Measurements from ENCODE around the gene PON3. TPM values are rescaled to one million over a fixed set of nuclear protein-coding genes. Genes with fewer than 3 reads are reported as not detected.

PON3 gene
- total RNA-seq, 1 experiment from 2014 or later = 15.0 TPM

- Mint-ChIP-seq H3K27ac (ENCODE audit: unreplicated experiment) (no peak overlapping the region), H3K36me3 (ENCODE audit: insufficient read depth, unreplicated experiment) (no peaks in the 10 kb centered on the region), H3K27me3 (ENCODE audit: insufficient read depth, unreplicated experiment) (no peaks in the 10 kb centered on the region), H3K4me3 (ENCODE audit: unreplicated experiment) (no peak overlapping the region), H3K9me3 (ENCODE audit: unreplicated experiment) (peaks cover 9% of the 10 kb centered on the region), H3K4me1 (ENCODE audit: low read depth, unreplicated experiment) (no peaks in the 10 kb centered on the region)
- peaks cover 3% of the 10 kb centered on the region; the same call in 1 of the 2 replicates for H3K9me3 ChIP-seq
- intact Hi-C loops (cut with micrococcal nuclease; ENCODE audit: unreplicated experiment) = no loop called here
- ChIA-PET POLR2A (no interaction called here), CTCF (no interaction called here)
- no peak for TF ChIP-seq CTCF (IDR thresholded peaks at IDR 0.05; ENCODE audit: insufficient read depth in 1 of 2, low read depth in 1 of 2, low read length in 1 of 2, severe bottlenecking in 1 of 2, unreplicated experiment in 1 of 2)
- no peak overlapping the region for H3K4me3 ChIP-seq (ENCODE audit: low read depth, low read length)
- DNase-seq = no peak
- no peaks in the 10 kb centered on the region for H3K27me3 ChIP-seq (replicated peaks; ENCODE audit: control insufficient read depth, insufficient read depth, low read length)
- H3K4me1 ChIP-seq = no peaks in the 10 kb centered on the region
- no peaks in the 10 kb centered on the region; the same call in 1 of the 2 replicates for H3K36me3 ChIP-seq (ENCODE audit: control insufficient read depth, insufficient read depth, low read length)
- BruUV-seq (replicated peaks) = no TSS peak
Observed at GRCh38 chr7:95376632-95377400, 19.4 kb downstream of the PON3 start.

GRCh38 chr7:95375591-95376257 lies 20.5 kb downstream of the PON3 start:
- Mint-ChIP-seq H3K4me1 (ENCODE audit: low read depth, unreplicated experiment) (no peaks in the 10 kb centered on the region), H3K36me3 (ENCODE audit: insufficient read depth, unreplicated experiment) (no peaks in the 10 kb centered on the region), H3K4me3 (ENCODE audit: unreplicated experiment) (no peak overlapping the region), H3K9me3 (ENCODE audit: unreplicated experiment) (peaks cover 9% of the 10 kb centered on the region), H3K27ac (ENCODE audit: unreplicated experiment) (no peak overlapping the region), H3K27me3 (ENCODE audit: insufficient read depth, unreplicated experiment) (no peaks in the 10 kb centered on the region)
- CTCF ChIA-PET = no interaction called here
- POLR2A ChIA-PET = no interaction called here
- H3K4me3 ChIP-seq (ENCODE audit: low read depth, low read length) = no peak overlapping the region
- no peaks in the 10 kb centered on the region; the same call in 1 of the 2 replicates for H3K36me3 ChIP-seq (ENCODE audit: control insufficient read depth, insufficient read depth, low read length)
- intact Hi-C loops (cut with micrococcal nuclease; ENCODE audit: unreplicated experiment) = no loop called here
- no peaks in the 10 kb centered on the region for H3K4me1 ChIP-seq
- no TSS peak for BruUV-seq (replicated peaks)
- H3K9me3 ChIP-seq = peaks cover 3% of the 10 kb centered on the region; the same call in 1 of the 2 replicates
- DNase-seq = no peak
- H3K27me3 ChIP-seq (replicated peaks; ENCODE audit: control insufficient read depth, insufficient read depth, low read length) = no peaks in the 10 kb centered on the region
- TF ChIP-seq CTCF (IDR thresholded peaks at IDR 0.05; ENCODE audit: insufficient read depth in 1 of 2, low read depth in 1 of 2, low read length in 1 of 2, severe bottlenecking in 1 of 2, unreplicated experiment in 1 of 2) = no peak

- DNase-seq = no peak
- Mint-ChIP-seq H3K4me3 (ENCODE audit: unreplicated experiment) (no peak overlapping the region), H3K27ac (ENCODE audit: unreplicated experiment) (no peak overlapping the region), H3K9me3 (ENCODE audit: unreplicated experiment) (peaks cover 9% of the 10 kb centered on the region), H3K27me3 (ENCODE audit: insufficient read depth, unreplicated experiment) (no peaks in the 10 kb centered on the region), H3K36me3 (ENCODE audit: insufficient read depth, unreplicated experiment) (no peaks in the 10 kb centered on the region), H3K4me1 (ENCODE audit: low read depth, unreplicated experiment) (no peaks in the 10 kb centered on the region)
- intact Hi-C loops (cut with micrococcal nuclease; ENCODE audit: unreplicated experiment) = no loop called here
- ChIA-PET POLR2A (no interaction called here), CTCF (no interaction called here)
- H3K36me3 ChIP-seq (ENCODE audit: control insufficient read depth, insufficient read depth, low read length) = no peaks in the 10 kb centered on the region; the same call in 1 of the 2 replicates
- no peaks in the 10 kb centered on the region for H3K4me1 ChIP-seq
- no peak for TF ChIP-seq CTCF (IDR thresholded peaks at IDR 0.05; ENCODE audit: insufficient read depth in 1 of 2, low read depth in 1 of 2, low read length in 1 of 2, severe bottlenecking in 1 of 2, unreplicated experiment in 1 of 2)
- H3K4me3 ChIP-seq (ENCODE audit: low read depth, low read length) = no peak overlapping the region
- H3K27me3 ChIP-seq (replicated peaks; ENCODE audit: control insufficient read depth, insufficient read depth, low read length) = no peaks in the 10 kb centered on the region
- BruUV-seq (replicated peaks) = no TSS peak
- no peaks in the 10 kb centered on the region for H3K9me3 ChIP-seq
Observed at GRCh38 chr7:95373323-95373722, 22.9 kb downstream of the PON3 start.
